IPS-18a (cell line): Measurements from ENCODE around the gene NCAPG2.
"Not testable (repeated sequence)": the region's sequence is repeated elsewhere in the genome, so short reads cannot be mapped to it uniquely, and the experiment has no call there.

Experiments
- H3K27ac ChIP-seq: one replicate; pipeline ENCODE4 v1.5.1; 2013; ENCODE audit warnings: low read length
- H3K27me3 ChIP-seq: one replicate; pipeline ENCODE4 v1.6.1; 2013; ENCODE audit warnings: mild to moderate bottlenecking, low read length; ENCODE audit not compliant: control insufficient read depth, insufficient read depth
- H3K36me3 ChIP-seq: one replicate; pipeline ENCODE4 v1.6.1; 2013; ENCODE audit warnings: low read depth, low read length; ENCODE audit not compliant: control insufficient read depth
- H3K4me1 ChIP-seq: one replicate; pipeline ENCODE4 v1.6.1; 2013; ENCODE audit warnings: low read depth, low read length; ENCODE audit not compliant: control insufficient read depth
- H3K4me3 ChIP-seq: one replicate; pipeline ENCODE4 v1.5.1; 2013; ENCODE audit warnings: low read length
- H3K9ac ChIP-seq: one replicate; pipeline ENCODE4 v1.6.1; 2013; ENCODE audit warnings: mild to moderate bottlenecking, low read length, moderate library complexity
- H3K9me3 ChIP-seq: one replicate; pipeline ENCODE4 v1.6.1; 2013; ENCODE audit warnings: low read depth, low read length; ENCODE audit not compliant: control insufficient read depth

The NCAPG2 gene

GRCh38 chr7:158723266-158723665 is 18.7 kb upstream of the NCAPG2 start:
- Histone ChIP-seq H3K27me3 (no peaks in the 10 kb centered on the region), H3K36me3 (no peaks in the 10 kb centered on the region), H3K27ac (no peak overlapping the region), H3K4me3 (no peak overlapping the region), H3K9me3 (no peaks in the 10 kb centered on the region), H3K4me1 (no peaks in the 10 kb centered on the region), H3K9ac (no peak overlapping the region)

- H3K9me3 ChIP-seq, result no peaks in the 10 kb centered on the region
- no peak overlapping the region for H3K27ac ChIP-seq
- H3K4me3 ChIP-seq, result no peak overlapping the region
- no peaks in the 10 kb centered on the region for H3K27me3 ChIP-seq
- no peak overlapping the region for H3K9ac ChIP-seq
- H3K4me1 ChIP-seq, result no peaks in the 10 kb centered on the region
- no peaks in the 10 kb centered on the region for H3K36me3 ChIP-seq
Observed at GRCh38 chr7:158722574-158723237, 18.1 kb upstream of the NCAPG2 start.

- no peak overlapping the region for H3K4me3 ChIP-seq
- no peak overlapping the region for H3K27ac ChIP-seq
- H3K9ac ChIP-seq, result no peak overlapping the region
- peaks cover 7% of the 10 kb centered on the region for H3K27me3 ChIP-seq
- no peaks in the 10 kb centered on the region for H3K9me3 ChIP-seq
- H3K36me3 ChIP-seq, result no peaks in the 10 kb centered on the region
- no peaks in the 10 kb centered on the region for H3K4me1 ChIP-seq
Observed at GRCh38 chr7:158720112-158720511, 15.5 kb upstream of the NCAPG2 start.

- H3K4me1 ChIP-seq, result no peaks in the 10 kb centered on the region
- no peaks in the 10 kb centered on the region for H3K36me3 ChIP-seq
- no peak overlapping the region for H3K27ac ChIP-seq
- no peaks in the 10 kb centered on the region for H3K9me3 ChIP-seq
- H3K9ac ChIP-seq, result no peak overlapping the region
- peaks cover 7% of the 10 kb centered on the region for H3K27me3 ChIP-seq
- no peak overlapping the region for H3K4me3 ChIP-seq
Observed at GRCh38 chr7:158716802-158717201, 12.2 kb upstream of the NCAPG2 start.

GRCh38 chr7:158710651-158711102 is 6.1 kb upstream of the NCAPG2 start:
- Histone ChIP-seq H3K4me3 (no peak overlapping the region), H3K27ac (no peak overlapping the region), H3K9ac (no peak overlapping the region), H3K9me3 (no peaks in the 10 kb centered on the region), H3K27me3 (no peaks in the 10 kb centered on the region), H3K36me3 (no peaks in the 10 kb centered on the region), H3K4me1 (no peaks in the 10 kb centered on the region)

- H3K27ac ChIP-seq, result no peak overlapping the region
- no peak overlapping the region for H3K4me3 ChIP-seq
- H3K4me1 ChIP-seq, result peaks cover 11% of the 10 kb centered on the region
- no peaks in the 10 kb centered on the region for H3K9me3 ChIP-seq
- no peaks in the 10 kb centered on the region for H3K27me3 ChIP-seq
- no peaks in the 10 kb centered on the region for H3K36me3 ChIP-seq
- H3K9ac ChIP-seq, result no peak overlapping the region
Observed at GRCh38 chr7:158707610-158708009, 3.0 kb upstream of the NCAPG2 start.

- peaks cover 17% of the 10 kb centered on the region for H3K4me1 ChIP-seq
- H3K9ac ChIP-seq, result no peak overlapping the region
- no peaks in the 10 kb centered on the region for H3K36me3 ChIP-seq
- no peak overlapping the region for H3K4me3 ChIP-seq
- no peaks in the 10 kb centered on the region for H3K27me3 ChIP-seq
- no peak overlapping the region for H3K27ac ChIP-seq
- no peaks in the 10 kb centered on the region for H3K9me3 ChIP-seq
Observed at GRCh38 chr7:158706710-158707590, 2.3 kb upstream of the NCAPG2 start.

- Histone ChIP-seq H3K9ac (no peak overlapping the region), H3K27ac (no peak overlapping the region), H3K4me1 (peaks cover 24% of the 10 kb centered on the region), H3K9me3 (no peaks in the 10 kb centered on the region), H3K27me3 (no peaks in the 10 kb centered on the region), H3K36me3 (peaks cover 5% of the 10 kb centered on the region), H3K4me3 (no peak overlapping the region)
Observed at GRCh38 chr7:158706273-158706704, 1.7 kb upstream of the NCAPG2 start.

GRCh38 chr7:158705234-158705850 is 738 bp upstream of the NCAPG2 start:
- Histone ChIP-seq H3K27ac (no peak overlapping the region), H3K9ac (peak overlapping the region; percentile 93), H3K4me3 (peak overlapping the region; percentile 91), H3K4me1 (peaks cover 29% of the 10 kb centered on the region), H3K36me3 (peaks cover 15% of the 10 kb centered on the region), H3K9me3 (no peaks in the 10 kb centered on the region), H3K27me3 (no peaks in the 10 kb centered on the region)

- Histone ChIP-seq H3K27ac (peak overlapping the region; percentile 67), H3K9ac (peak overlapping the region; percentile 93), H3K4me3 (peak overlapping the region; percentile 91), H3K36me3 (peaks cover 27% of the 10 kb centered on the region), H3K4me1 (peaks cover 29% of the 10 kb centered on the region)
- not testable (repeated sequence) for H3K9me3 ChIP-seq, H3K27me3 ChIP-seq
Observed at GRCh38 chr7:158703679-158704523, 703 bp downstream of the NCAPG2 start.

- Histone ChIP-seq H3K9me3 (no peaks in the 10 kb centered on the region), H3K27me3 (no peaks in the 10 kb centered on the region), H3K36me3 (peaks cover 37% of the 10 kb centered on the region), H3K9ac (peak overlapping the region; percentile 93), H3K4me3 (peak overlapping the region; percentile 91), H3K27ac (no peak overlapping the region), H3K4me1 (peaks cover 29% of the 10 kb centered on the region)
Observed at GRCh38 chr7:158702944-158703343, 1.7 kb downstream of the NCAPG2 start.
